ENCODE data around the gene AKAP12. TPM values are rescaled to one million over a fixed set of nuclear protein-coding genes. Genes with fewer than 3 reads are reported as not detected.

AKAP12 gene
- total RNA-seq, 1 experiment from 2014 or later, result 109 TPM

DNA sequence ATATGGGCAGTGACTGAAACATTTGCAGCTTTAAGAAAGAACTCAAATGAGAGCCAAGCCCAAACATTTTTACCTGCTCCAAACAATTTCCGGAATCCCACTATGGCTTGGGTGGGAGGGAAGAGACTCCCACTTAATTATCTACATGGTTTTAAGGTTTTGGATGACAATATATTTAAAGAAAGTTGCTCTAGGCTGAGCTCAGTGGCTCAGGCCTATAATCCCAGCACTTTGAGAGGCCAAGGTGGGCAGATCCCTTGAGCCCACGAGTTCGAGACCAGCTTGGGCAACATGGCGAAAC, 9.5 kb upstream of the AKAP12 start:
- POLR2A ChIA-PET (ENCODE audit: unreplicated experiment), result no interaction called here
- Histone ChIP-seq H3K27me3 (ENCODE audit: low read length) (no peaks in the 10 kb centered on the region), H2AFZ (ENCODE audit: low read length) (no peak overlapping the region), H3K9me2 (replicated peaks; ENCODE audit: low read length) (no peaks in the 10 kb centered on the region), H3F3A (ENCODE audit: low read length, unreplicated experiment) (no peaks in the 10 kb centered on the region), H3K9ac (ENCODE audit: low read length) (no peak overlapping the region), H4K20me1 (ENCODE audit: low read length) (no peaks in the 10 kb centered on the region), H3K79me2 (ENCODE audit: low read length) (no peaks in the 10 kb centered on the region), H3K36me3 (ENCODE audit: low read depth, low read length) (no peaks in the 10 kb centered on the region), H3K4me1 (ENCODE audit: insufficient read depth, low read length) (no peaks in the 10 kb centered on the region), H3K4me3 (ENCODE audit: low read length) (no peak overlapping the region), H3K9me3 (ENCODE audit: low read length) (no peaks in the 10 kb centered on the region), H3K4me2 (ENCODE audit: low read length) (no peak overlapping the region), H3K27ac (ENCODE audit: low read length) (no peak overlapping the region)
- no TSS peak for BruUV-seq (replicated peaks)
- ATAC-seq (no peak), DNase-seq (no peak)
- intact Hi-C loops (cut with micrococcal nuclease), result no loop called here
- CTCF ChIA-PET, result no interaction called here
- TF ChIP-seq EZH2phosphoT487 (IDR thresholded peaks at IDR 0.05; ENCODE audit: borderline replicate concordance, low read length) (no peak), EZH2 (IDR thresholded peaks at IDR 0.05; ENCODE audit: low read length, unreplicated experiment) (no peak)
- TF ChIP-seq, protein P1, sequence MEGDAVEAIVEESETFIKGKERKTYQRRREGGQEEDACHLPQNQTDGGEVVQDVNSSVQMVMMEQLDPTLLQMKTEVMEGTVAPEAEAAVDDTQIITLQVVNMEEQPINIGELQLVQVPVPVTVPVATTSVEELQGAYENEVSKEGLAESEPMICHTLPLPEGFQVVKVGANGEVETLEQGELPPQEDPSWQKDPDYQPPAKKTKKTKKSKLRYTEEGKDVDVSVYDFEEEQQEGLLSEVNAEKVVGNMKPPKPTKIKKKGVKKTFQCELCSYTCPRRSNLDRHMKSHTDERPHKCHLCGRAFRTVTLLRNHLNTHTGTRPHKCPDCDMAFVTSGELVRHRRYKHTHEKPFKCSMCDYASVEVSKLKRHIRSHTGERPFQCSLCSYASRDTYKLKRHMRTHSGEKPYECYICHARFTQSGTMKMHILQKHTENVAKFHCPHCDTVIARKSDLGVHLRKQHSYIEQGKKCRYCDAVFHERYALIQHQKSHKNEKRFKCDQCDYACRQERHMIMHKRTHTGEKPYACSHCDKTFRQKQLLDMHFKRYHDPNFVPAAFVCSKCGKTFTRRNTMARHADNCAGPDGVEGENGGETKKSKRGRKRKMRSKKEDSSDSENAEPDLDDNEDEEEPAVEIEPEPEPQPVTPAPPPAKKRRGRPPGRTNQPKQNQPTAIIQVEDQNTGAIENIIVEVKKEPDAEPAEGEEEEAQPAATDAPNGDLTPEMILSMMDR (conservative IDR thresholded peaks at IDR 0.05; ENCODE audit: low read depth, low read length), result no peak

- H3K27me3 ChIP-seq (ENCODE audit: low read length), result no peaks in the 10 kb centered on the region
- no peaks in the 10 kb centered on the region for H3K9me2 ChIP-seq (replicated peaks; ENCODE audit: low read length)
- TF ChIP-seq, protein P1 (conservative IDR thresholded peaks at IDR 0.05; ENCODE audit: low read depth, low read length), result no peak
- no peak for TF ChIP-seq EZH2 (IDR thresholded peaks at IDR 0.05; ENCODE audit: low read length, unreplicated experiment)
- TF ChIP-seq EZH2phosphoT487 (IDR thresholded peaks at IDR 0.05; ENCODE audit: borderline replicate concordance, low read length), result no peak
- H2AFZ ChIP-seq (ENCODE audit: low read length), result no peak overlapping the region
- no peak for ATAC-seq
- CTCF ChIA-PET, result no interaction called here
- H3K79me2 ChIP-seq (ENCODE audit: low read length), result no peaks in the 10 kb centered on the region
- H3F3A ChIP-seq (ENCODE audit: low read length, unreplicated experiment), result no peaks in the 10 kb centered on the region
- DNase-seq, result no peak
- H4K20me1 ChIP-seq (ENCODE audit: low read length), result no peaks in the 10 kb centered on the region
- intact Hi-C loops (cut with micrococcal nuclease), result no loop called here
- H3K4me2 ChIP-seq (ENCODE audit: low read length), result no peak overlapping the region
- BruUV-seq (replicated peaks), result no TSS peak
- H3K36me3 ChIP-seq (ENCODE audit: low read depth, low read length), result no peaks in the 10 kb centered on the region
- no peak overlapping the region for H3K9ac ChIP-seq (ENCODE audit: low read length)
- H3K4me3 ChIP-seq (ENCODE audit: low read length), result no peak overlapping the region
- POLR2A ChIA-PET (ENCODE audit: unreplicated experiment), result no interaction called here
- no peak overlapping the region for H3K27ac ChIP-seq (ENCODE audit: low read length)
- no peaks in the 10 kb centered on the region for H3K9me3 ChIP-seq (ENCODE audit: low read length)
- H3K4me1 ChIP-seq (ENCODE audit: insufficient read depth, low read length), result no peaks in the 10 kb centered on the region
Measured at GRCh38 chr6:151232899-151233298, 6.9 kb upstream of the AKAP12 start.

DNA sequence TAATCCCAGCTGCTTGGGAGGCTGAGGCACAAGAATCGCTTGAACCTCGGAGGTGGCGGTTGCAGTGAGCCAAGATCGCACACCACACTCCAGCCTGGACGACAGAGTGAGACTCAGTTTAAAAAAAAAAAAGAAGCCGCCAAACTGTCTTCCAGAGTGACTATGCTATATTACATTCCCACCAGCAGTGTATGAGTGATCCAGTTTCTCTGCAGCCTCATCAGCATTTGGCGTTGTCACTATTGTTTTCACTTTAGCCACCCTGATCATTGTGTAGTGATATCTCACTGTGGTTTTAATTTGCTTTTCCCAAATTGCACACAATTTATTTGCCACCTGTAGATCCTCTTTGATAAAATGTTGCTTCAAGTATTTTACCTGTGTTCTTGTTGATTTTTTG, 6.0 kb upstream of the AKAP12 start:
- no TSS peak for BruUV-seq (replicated peaks)
- Histone ChIP-seq H3K79me2 (ENCODE audit: low read length) (no peaks in the 10 kb centered on the region), H3K4me2 (ENCODE audit: low read length) (no peak overlapping the region), H3K9me2 (replicated peaks; ENCODE audit: low read length) (no peaks in the 10 kb centered on the region), H3K9ac (ENCODE audit: low read length) (no peak overlapping the region), H3K27ac (ENCODE audit: low read length) (no peak overlapping the region), H3K36me3 (ENCODE audit: low read depth, low read length) (no peaks in the 10 kb centered on the region), H3F3A (ENCODE audit: low read length, unreplicated experiment) (no peaks in the 10 kb centered on the region), H2AFZ (ENCODE audit: low read length) (no peak overlapping the region), H3K4me3 (ENCODE audit: low read length) (no peak overlapping the region), H3K9me3 (ENCODE audit: low read length) (no peaks in the 10 kb centered on the region), H3K4me1 (ENCODE audit: insufficient read depth, low read length) (no peaks in the 10 kb centered on the region), H4K20me1 (ENCODE audit: low read length) (no peaks in the 10 kb centered on the region), H3K27me3 (ENCODE audit: low read length) (no peaks in the 10 kb centered on the region)
- ATAC-seq (no peak), DNase-seq (no peak)
- TF ChIP-seq, protein P1 (conservative IDR thresholded peaks at IDR 0.05; ENCODE audit: low read depth, low read length), result no peak
- TF ChIP-seq EZH2phosphoT487 (IDR thresholded peaks at IDR 0.05; ENCODE audit: borderline replicate concordance, low read length), result no peak
- ChIA-PET POLR2A (ENCODE audit: unreplicated experiment) (no interaction called here), CTCF (no interaction called here)
- intact Hi-C loops (cut with micrococcal nuclease), result no loop called here

Data from PC-3 (cell line).